Amniotic stem cell (primary cell): Measurements from ENCODE around the gene ATP2B1.

ENCODE experiments used
- DNase-seq: peaks from one replicate; lab custom pipeline; 2025; lab: John Stamatoyannopoulos, UW

Gene ATP2B1

GRCh38 chr12:89657066-89657465 is 51.6 kb downstream of the ATP2B1 start:
- no peak for DNase-seq

- no peak for DNase-seq
These were observed 52.8 kb downstream of the ATP2B1 start for GRCh38 chr12:89655841-89656240.

DNA sequence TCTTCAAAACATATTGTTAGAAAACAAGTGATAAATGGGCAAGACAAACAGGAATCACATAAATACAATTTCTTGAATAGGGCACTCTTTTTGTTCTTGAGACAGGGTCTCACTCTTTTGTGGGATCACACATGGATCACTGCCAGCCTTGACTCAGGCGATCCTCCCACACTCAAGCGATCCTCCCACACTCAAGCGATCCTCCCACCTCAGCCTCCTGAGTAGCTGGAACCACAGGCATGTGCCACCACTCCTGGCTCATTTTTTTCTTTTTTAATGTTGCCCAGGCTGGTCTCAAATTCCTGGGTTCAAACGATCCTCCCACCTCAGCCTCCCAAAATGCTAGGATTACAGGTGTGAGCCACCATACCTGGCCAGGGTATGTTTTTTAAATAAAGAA is 57.4 kb downstream of the ATP2B1 start:
- DNase-seq: no peak

GRCh38 chr12:89650239-89650638 is 58.4 kb downstream of the ATP2B1 start:
- DNase-seq: no peak

- no peak for DNase-seq
These were observed 58.8 kb downstream of the ATP2B1 start for GRCh38 chr12:89649820-89650219.

GRCh38 chr12:89649139-89649538 is 59.5 kb downstream of the ATP2B1 start:
- DNase-seq: no peak

DNA sequence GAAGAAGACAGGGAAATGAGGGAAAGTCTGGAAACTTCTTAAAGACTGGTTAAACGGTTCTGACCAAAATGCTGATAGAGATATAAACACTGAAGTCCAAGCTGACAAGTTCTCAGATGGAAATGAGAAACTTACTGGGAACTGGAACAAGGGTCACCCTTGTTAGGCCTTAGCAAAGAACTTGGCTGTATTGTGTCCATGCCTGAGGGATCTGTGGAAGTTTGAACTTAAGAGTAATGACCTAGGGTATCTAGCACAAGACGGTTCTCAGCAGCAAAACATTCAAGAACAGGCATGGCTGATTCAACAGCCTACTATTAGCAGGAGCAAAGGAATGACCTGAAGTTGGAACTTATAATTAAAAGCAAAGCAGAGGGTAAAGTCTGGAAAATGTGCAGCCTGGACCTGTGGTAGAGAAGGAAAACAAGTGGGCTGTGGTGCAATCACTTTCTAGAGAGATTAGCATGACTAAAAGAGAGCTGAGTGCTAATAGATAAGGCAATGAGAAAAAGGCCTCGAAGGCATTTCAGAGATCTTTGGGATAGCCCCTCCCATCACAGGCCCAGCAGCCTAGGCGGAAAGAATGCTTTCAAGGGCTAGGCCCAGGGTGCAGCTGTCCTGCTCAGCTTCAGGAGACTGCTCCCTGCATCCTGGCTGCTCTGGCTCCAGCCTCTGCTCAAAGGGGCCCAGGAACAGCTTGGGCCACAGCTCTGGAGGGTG is 60.3 kb downstream of the ATP2B1 start:
- DNase-seq: no peak

DNA sequence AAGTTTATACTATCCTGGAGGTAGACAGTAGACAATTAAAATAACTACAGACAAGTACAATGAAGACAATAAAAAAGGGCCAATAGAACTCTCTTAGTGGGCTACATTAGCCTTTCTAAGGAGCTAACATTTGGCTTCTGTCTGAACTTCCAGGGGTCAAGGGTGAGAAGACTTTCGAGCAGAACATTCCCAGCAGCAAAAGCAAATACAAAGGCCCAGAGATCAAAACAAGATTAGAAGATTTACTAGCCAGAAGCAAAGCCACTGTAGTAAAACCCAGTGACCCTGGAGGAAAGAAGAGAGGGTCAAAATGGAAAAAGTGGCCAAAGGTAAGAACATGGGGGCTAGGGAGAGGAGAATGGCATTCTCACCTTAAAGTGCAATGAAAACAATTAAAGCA is 63.2 kb downstream of the ATP2B1 start:
- no peak for DNase-seq

GRCh38 chr12:89642959-89643358 is 65.7 kb downstream of the ATP2B1 start:
- no peak for DNase-seq

- no peak for DNase-seq
These were observed 71.9 kb downstream of the ATP2B1 start for GRCh38 chr12:89636776-89637160.

DNA sequence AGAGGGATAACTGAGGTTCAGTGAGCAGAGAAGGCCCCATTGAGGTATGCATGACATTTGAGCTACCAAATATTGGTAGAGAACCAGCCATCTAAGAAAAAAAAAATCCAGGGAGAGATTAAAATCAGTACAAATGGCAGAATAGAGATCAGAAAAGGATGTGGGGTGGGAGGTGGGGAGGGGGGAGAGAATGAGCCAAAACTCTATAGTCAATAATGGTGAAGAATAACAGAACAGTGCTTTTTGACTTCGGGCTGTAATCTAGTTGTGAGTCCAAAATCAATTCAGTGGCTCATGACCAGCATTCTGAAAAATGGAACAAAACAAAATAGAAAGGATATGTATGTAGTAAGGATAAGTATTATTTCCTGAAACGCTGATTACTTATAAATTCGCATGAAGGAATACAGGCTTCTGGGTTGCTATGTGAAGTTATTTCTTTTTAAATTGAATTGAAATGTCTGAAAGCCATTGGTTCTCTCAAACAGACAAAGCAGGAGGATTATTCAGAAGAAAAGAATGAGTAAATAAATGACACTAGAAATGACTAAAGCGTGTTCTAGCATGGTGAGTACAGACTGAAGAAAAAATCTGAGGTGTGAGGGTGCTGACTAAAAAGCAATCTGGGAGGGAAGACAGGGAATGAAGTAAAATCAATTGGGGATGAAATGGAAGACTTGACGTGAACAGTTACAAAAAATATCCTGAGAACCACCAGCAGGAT is 72.4 kb downstream of the ATP2B1 start:
- DNase-seq: no peak

DNA sequence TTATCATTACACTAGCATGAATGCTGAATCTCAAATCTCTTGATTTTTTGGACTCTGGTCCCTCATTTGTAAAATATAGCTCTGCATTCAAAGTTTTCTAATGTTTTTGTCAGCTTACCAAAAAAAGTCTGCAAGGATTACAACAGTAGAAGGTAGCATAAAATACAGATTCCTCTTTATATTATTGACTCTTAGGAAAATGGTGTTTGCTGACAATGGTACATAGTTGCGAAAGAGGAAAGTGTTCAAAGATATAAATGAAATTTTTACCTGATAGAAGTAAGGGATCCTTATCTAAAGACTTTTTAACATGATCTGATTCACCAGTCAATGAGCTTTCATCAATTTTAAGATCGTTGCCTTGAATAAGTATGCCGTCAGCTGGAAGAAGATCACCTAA is 74.1 kb downstream of the ATP2B1 start:
- no peak for DNase-seq

- DNase-seq: no peak
These were observed 75.9 kb downstream of the ATP2B1 start for GRCh38 chr12:89632778-89633177.

DNA sequence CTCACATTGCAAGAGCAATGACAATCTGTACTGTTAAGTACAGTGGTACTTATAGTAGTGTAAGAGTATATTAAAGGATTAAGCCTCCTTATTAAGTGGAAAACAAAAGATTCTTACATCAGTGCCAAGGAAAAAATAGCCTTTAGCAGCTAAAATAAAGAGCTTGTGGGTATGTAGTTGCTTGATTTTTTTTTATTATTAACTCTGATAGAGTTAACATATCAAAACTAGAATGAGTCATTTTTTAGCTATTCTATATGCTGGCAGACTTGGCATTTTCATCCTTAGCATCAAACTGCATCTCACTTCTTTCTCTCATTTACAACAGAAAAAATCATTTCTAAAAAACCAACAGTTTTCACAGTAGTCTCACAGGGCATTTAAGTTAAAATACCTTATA is 86.5 kb downstream of the ATP2B1 start:
- no peak for DNase-seq

- no peak for DNase-seq
These were observed 87.1 kb downstream of the ATP2B1 start for GRCh38 chr12:89621521-89621920.

GRCh38 chr12:89619764-89620163 is 88.9 kb downstream of the ATP2B1 start:
- DNase-seq: no peak

- no peak for DNase-seq
These were observed 90.3 kb downstream of the ATP2B1 start for GRCh38 chr12:89618113-89618862.

- DNase-seq: no peak
These were observed 98.3 kb downstream of the ATP2B1 start for GRCh38 chr12:89610366-89610765.

- no peak for DNase-seq
These were observed 105.0 kb downstream of the ATP2B1 start for GRCh38 chr12:89603678-89604077.

DNA sequence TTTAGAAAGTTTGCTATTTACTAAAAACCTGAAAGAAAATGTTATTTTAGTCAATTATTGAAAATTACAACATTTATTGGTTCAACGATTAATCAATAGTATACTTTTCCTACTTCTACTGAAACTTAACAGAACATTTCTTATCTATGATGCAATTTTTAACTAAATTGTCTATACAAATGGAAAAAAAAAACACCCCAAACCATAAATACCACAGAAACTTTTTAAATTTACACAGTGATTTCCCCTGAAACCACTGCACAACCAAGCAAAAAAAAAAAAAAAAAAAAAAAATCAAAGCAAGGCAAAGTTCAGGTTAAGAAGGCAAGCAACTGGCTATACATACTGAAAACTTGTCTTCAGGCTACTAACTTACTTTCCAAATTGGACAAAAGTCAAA is 110.9 kb downstream of the ATP2B1 start:
- no peak for DNase-seq

GRCh38 chr12:89597210-89597609 is 111.4 kb downstream of the ATP2B1 start:
- DNase-seq: no peak

- no peak for DNase-seq
These were observed 114.8 kb downstream of the ATP2B1 start for GRCh38 chr12:89593873-89594272.

GRCh38 chr12:89593233-89593632 is 115.4 kb downstream of the ATP2B1 start:
- DNase-seq: no peak
